GM19438 (cell line): ENCODE measurements around the gene PAQR4.
"Not testable (repeated sequence)": the region's sequence is repeated elsewhere in the genome, so short reads cannot be mapped to it uniquely, and the experiment has no call there.

Experiments used
- ATAC-seq: cut with Tn5 transposase; IDR thresholded peaks from one replicate; pipeline ENCODE4 v1.9.1; 2021; ENCODE audit warnings: low read depth; ENCODE audit not compliant: unreplicated experiment

PAQR4 gene

GRCh38 chr16:2942045-2942444, 27.1 kb upstream of the PAQR4 start:
- ATAC-seq: no peak

- ATAC-seq: not testable (repeated sequence)
Observed at GRCh38 chr16:2943716-2944115, 25.4 kb upstream of the PAQR4 start.

- no peak for ATAC-seq
Observed at GRCh38 chr16:2946649-2947048, 22.5 kb upstream of the PAQR4 start.

- no peak for ATAC-seq
Observed at GRCh38 chr16:2948807-2949704, 20.1 kb upstream of the PAQR4 start.

- no peak for ATAC-seq
Observed at GRCh38 chr16:2949705-2950352, 19.3 kb upstream of the PAQR4 start.

GRCh38 chr16:2950353-2950724, 18.8 kb upstream of the PAQR4 start:
- no peak for ATAC-seq

GRCh38 chr16:2950773-2951172, 18.4 kb upstream of the PAQR4 start:
- no peak for ATAC-seq

- ATAC-seq: no peak
Observed at GRCh38 chr16:2952679-2953078, 16.5 kb upstream of the PAQR4 start.

- ATAC-seq: no peak
Observed at GRCh38 chr16:2953706-2954627, 15.2 kb upstream of the PAQR4 start.

GRCh38 chr16:2954656-2955381, 14.3 kb upstream of the PAQR4 start:
- ATAC-seq: no peak

GRCh38 chr16:2955438-2955778, 13.7 kb upstream of the PAQR4 start:
- ATAC-seq: no peak

GRCh38 chr16:2955779-2956578, 13.2 kb upstream of the PAQR4 start:
- ATAC-seq: no peak

- ATAC-seq: no peak
Observed at GRCh38 chr16:2956579-2956956, 12.6 kb upstream of the PAQR4 start.

- no peak for ATAC-seq
Observed at GRCh38 chr16:2959206-2959605, 9.9 kb upstream of the PAQR4 start.

- no peak for ATAC-seq
Observed at GRCh38 chr16:2960183-2961010, 8.8 kb upstream of the PAQR4 start.

- ATAC-seq: no peak
Observed at GRCh38 chr16:2962334-2963073, 6.6 kb upstream of the PAQR4 start.

GRCh38 chr16:2963074-2963722, 6.0 kb upstream of the PAQR4 start:
- no peak for ATAC-seq
